MCF 10A (cell line): Measurements from ENCODE around the gene ETV1. TPM values are rescaled to one million over a fixed set of nuclear protein-coding genes. Genes with fewer than 3 reads are reported as not detected.
A peak's percentile ranks its signal among the peaks of the same experiment; 100 is the strongest.

Experiments
- BruUV-seq: library from RNA; stranded (reverse); fragments of 400-500 nt; replicated peaks from 2 replicates; lab custom pipeline; 2021; lab: Mats Ljungman, UMichigan
- CTCF ChIA-PET: fragments of 300-600 bp; sonication (Branson Sonifier 250); formaldehyde crosslinking; extraction: SDS; loops from one replicate; lab custom pipeline; 2021; ENCODE audit warnings: antibody characterized with exemption, inconsistent platforms; lab: Yijun Ruan, JAX
- POLR2A ChIA-PET: fragments of 300-600, 350-650 bp; sonication (Branson Sonifier 250); formaldehyde crosslinking; extraction: SDS; loops from one replicate; lab custom pipeline; 2020; ENCODE audit warnings: antibody characterized with exemption, inconsistent platforms; lab: Yijun Ruan, JAX
- DNase-seq: peaks from one replicate; pipeline ENCODE4 v3.0.0-alpha.2; 2018; ENCODE audit not compliant: unreplicated experiment
- H3K27ac Mint-ChIP-seq: one replicate; pipeline ENCODE4 v1.8.0; 2022; ENCODE audit warnings: mild to moderate bottlenecking, low read depth, mixed read lengths; ENCODE audit not compliant: unreplicated experiment
- H3K27me3 Mint-ChIP-seq: one replicate; pipeline ENCODE4 v1.8.0; 2022; ENCODE audit warnings: mixed read lengths; ENCODE audit not compliant: insufficient read depth, unreplicated experiment
- H3K36me3 Mint-ChIP-seq: one replicate; pipeline ENCODE4 v1.8.0; 2022; ENCODE audit warnings: mild to moderate bottlenecking, moderate library complexity, mixed read lengths; ENCODE audit not compliant: insufficient read depth, unreplicated experiment
- H3K4me1 Mint-ChIP-seq: one replicate; pipeline ENCODE4 v1.8.0; 2022; ENCODE audit warnings: mixed read lengths; ENCODE audit not compliant: insufficient read depth, unreplicated experiment
- H3K4me3 Mint-ChIP-seq: one replicate; pipeline ENCODE4 v1.8.0; 2022; ENCODE audit warnings: mild to moderate bottlenecking, moderate library complexity, mixed read lengths; ENCODE audit not compliant: unreplicated experiment
- H3K9me3 Mint-ChIP-seq: one replicate; pipeline ENCODE4 v1.8.0; 2022; ENCODE audit warnings: mixed read lengths; ENCODE audit not compliant: unreplicated experiment
- CTCF ChIP-seq: fragments of 200-600 bp; IDR thresholded peaks from one replicate; pipeline ENCODE4 v1.8.0; 2022; ENCODE audit warnings: antibody characterized with exemption, mild to moderate bottlenecking; ENCODE audit not compliant: unreplicated experiment
- intact Hi-C: fragments of 100-400 bp; cut with micrococcal nuclease; formaldehyde crosslinking; loops from 2 replicates; pipeline ENCODE4 v1.14.1; 2022
- total RNA-seq: library from RNA; stranded (reverse); gene quantifications from 2 replicates; pipeline ENCODE4 v1.2.3, GENCODE V29; 2022

ETV1 gene
- total RNA-seq, 1 experiment from 2014 or later = 6.9 TPM

- intact Hi-C loops = no loop called here
- Mint-ChIP-seq H3K27me3 (no peaks in the 10 kb centered on the region), H3K4me3 (no peak overlapping the region), H3K9me3 (no peaks in the 10 kb centered on the region), H3K27ac (no peak overlapping the region), H3K36me3 (no peaks in the 10 kb centered on the region), H3K4me1 (no peaks in the 10 kb centered on the region)
- POLR2A ChIA-PET = no interaction called here
- no TSS peak for BruUV-seq
- CTCF ChIA-PET = interaction anchor here (0.7 to 1.0 kb wide), 2 partner anchors 16 to 442 kb away, joined by 3 read pairs; no protein-coding TSS in a partner anchor
- no peak for TF ChIP-seq CTCF
- no peak for DNase-seq
Observed at GRCh38 chr7:13901577-13901976, 87.9 kb downstream of the ETV1 start.

- H3K36me3 Mint-ChIP-seq = no peaks in the 10 kb centered on the region
- TF ChIP-seq CTCF = no peak
- intact Hi-C loops = no loop called here
- no TSS peak for BruUV-seq
- no peaks in the 10 kb centered on the region for H3K4me1 Mint-ChIP-seq
- no peak for DNase-seq
- ChIA-PET CTCF (interaction anchor here (0.7 kb wide), 2 partner anchors 157 to 1351 kb away, joined by 3 read pairs; no protein-coding TSS in a partner anchor), POLR2A (interaction anchor here (0.6 kb wide), 1 partner anchor 123 kb away, joined by 3 read pairs; no protein-coding TSS in a partner anchor)
- no peaks in the 10 kb centered on the region for H3K27me3 Mint-ChIP-seq
- no peak overlapping the region for H3K4me3 Mint-ChIP-seq
- no peak overlapping the region for H3K27ac Mint-ChIP-seq
- H3K9me3 Mint-ChIP-seq = no peaks in the 10 kb centered on the region
Observed at GRCh38 chr7:13898957-13899670, 90.4 kb downstream of the ETV1 start.

- ChIA-PET POLR2A (no interaction called here), CTCF (no interaction called here)
- no peak overlapping the region for H3K27ac Mint-ChIP-seq
- intact Hi-C loops = no loop called here
- H3K4me3 Mint-ChIP-seq = no peak overlapping the region
- TF ChIP-seq CTCF = no peak
- H3K9me3 Mint-ChIP-seq = no peaks in the 10 kb centered on the region
- H3K36me3 Mint-ChIP-seq = no peaks in the 10 kb centered on the region
- BruUV-seq = no TSS peak
- DNase-seq = peak; percentile 39
- H3K27me3 Mint-ChIP-seq = no peaks in the 10 kb centered on the region
- no peaks in the 10 kb centered on the region for H3K4me1 Mint-ChIP-seq
Observed at GRCh38 chr7:13897819-13898218, 91.6 kb downstream of the ETV1 start.

GRCh38 chr7:13894954-13895353 is 94.5 kb downstream of the ETV1 start:
- no TSS peak for BruUV-seq
- POLR2A ChIA-PET = no interaction called here
- intact Hi-C loops = no loop called here

More at GRCh38 chr7:13894954-13895353, 94.5 kb downstream of the ETV1 start:
- H3K36me3 Mint-ChIP-seq = no peaks in the 10 kb centered on the region
- H3K27ac Mint-ChIP-seq = no peak overlapping the region
- CTCF ChIA-PET = no interaction called here
- no peaks in the 10 kb centered on the region for H3K27me3 Mint-ChIP-seq
- H3K9me3 Mint-ChIP-seq = no peaks in the 10 kb centered on the region
- no peak for TF ChIP-seq CTCF
- no peak for DNase-seq
- no peaks in the 10 kb centered on the region for H3K4me1 Mint-ChIP-seq
- H3K4me3 Mint-ChIP-seq = no peak overlapping the region
